Liver (tissue), 3 donors: ENCODE results near the gene IBA57.

ENCODE experiments used
- ATF3 ChIP-seq: IDR thresholded peaks from 2 replicates; pipeline ENCODE4 v1.6.1; 2016; ENCODE audit warnings: antibody characterized with exemption
- CTCF ChIP-seq: fragments of 150-350 bp; IDR thresholded peaks from 2 replicates; pipeline ENCODE4 v1.5.1; 2017; ENCODE audit warnings: improper control_type of control experiment, low read depth, low read length; ENCODE audit not compliant: missing input control
- FOXA1 ChIP-seq: IDR thresholded peaks from 2 replicates; pipeline ENCODE4 v1.6.1; 2016; ENCODE audit warnings: antibody characterized with exemption
- GABPA ChIP-seq, 2 donors: IDR thresholded peaks in 1 of 2; conservative IDR thresholded peaks in 1 of 2; 2 replicates each; pipeline ENCODE4 v1.6.1; 2016; ENCODE audit warnings: antibody characterized with exemption in 2 of 2, mild to moderate bottlenecking in 1 of 2, moderate library complexity in 1 of 2
- JUND ChIP-seq, 2 donors: IDR thresholded peaks; 2 replicates each; pipeline ENCODE4 v1.6.1; 2016; ENCODE audit warnings: antibody characterized with exemption in 2 of 2
- MAX ChIP-seq: IDR thresholded peaks from 2 replicates; pipeline ENCODE4 v1.6.1; 2016; ENCODE audit warnings: antibody characterized with exemption
- RAD21 ChIP-seq, 2 donors: IDR thresholded peaks; 2 replicates each; pipeline ENCODE4 v1.6.1; 2016; ENCODE audit warnings: antibody characterized with exemption in 2 of 2, mild to moderate bottlenecking in 2 of 2
- REST ChIP-seq: IDR thresholded peaks from 2 replicates; pipeline ENCODE4 v1.6.1; 2016; ENCODE audit warnings: antibody characterized with exemption, mild to moderate bottlenecking
- RXRA ChIP-seq, 2 donors: IDR thresholded peaks; 2 replicates each; pipeline ENCODE4 v1.6.1; 2017 to 2018; ENCODE audit warnings: antibody characterized with exemption in 2 of 2, mild to moderate bottlenecking in 1 of 2
- SP1 ChIP-seq: IDR thresholded peaks from 2 replicates; pipeline ENCODE4 v1.6.1; 2018; ENCODE audit warnings: antibody characterized with exemption, mild to moderate bottlenecking
- TAF1 ChIP-seq: conservative IDR thresholded peaks from 2 replicates; pipeline ENCODE4 v1.6.1; 2016; ENCODE audit warnings: antibody characterized with exemption, mild to moderate bottlenecking
- YY1 ChIP-seq: IDR thresholded peaks from 2 replicates; pipeline ENCODE4 v1.6.1; 2016; ENCODE audit warnings: antibody characterized with exemption, mild to moderate bottlenecking
- TF ChIP-seq, protein P1 (sequence below): IDR thresholded peaks from 2 replicates; pipeline ENCODE4 v1.6.1; 2016; ENCODE audit warnings: antibody characterized with exemption
- donor health status: healthy.
- donor health status: healthy.

GRCh38 chr1:228163007-228163753, 2.4 kb upstream of the IBA57 start:
- TF ChIP-seq CTCF (no peak), YY1 (no peak), RXRA (IDR thresholded peaks at IDR 0.05) (no peak), SP1 (no peak), REST (no peak), FOXA1 (no peak), JUND (IDR thresholded peaks at IDR 0.05) (no peak), ATF3 (no peak), RAD21 (IDR thresholded peaks at IDR 0.05) (no peak), GABPA (IDR thresholded peaks at IDR 0.05 in 1 of 2, conservative IDR thresholded peaks at IDR 0.05 in 1 of 2) (no peak), TAF1 (no peak), MAX (no peak)
- TF ChIP-seq, protein P1, sequence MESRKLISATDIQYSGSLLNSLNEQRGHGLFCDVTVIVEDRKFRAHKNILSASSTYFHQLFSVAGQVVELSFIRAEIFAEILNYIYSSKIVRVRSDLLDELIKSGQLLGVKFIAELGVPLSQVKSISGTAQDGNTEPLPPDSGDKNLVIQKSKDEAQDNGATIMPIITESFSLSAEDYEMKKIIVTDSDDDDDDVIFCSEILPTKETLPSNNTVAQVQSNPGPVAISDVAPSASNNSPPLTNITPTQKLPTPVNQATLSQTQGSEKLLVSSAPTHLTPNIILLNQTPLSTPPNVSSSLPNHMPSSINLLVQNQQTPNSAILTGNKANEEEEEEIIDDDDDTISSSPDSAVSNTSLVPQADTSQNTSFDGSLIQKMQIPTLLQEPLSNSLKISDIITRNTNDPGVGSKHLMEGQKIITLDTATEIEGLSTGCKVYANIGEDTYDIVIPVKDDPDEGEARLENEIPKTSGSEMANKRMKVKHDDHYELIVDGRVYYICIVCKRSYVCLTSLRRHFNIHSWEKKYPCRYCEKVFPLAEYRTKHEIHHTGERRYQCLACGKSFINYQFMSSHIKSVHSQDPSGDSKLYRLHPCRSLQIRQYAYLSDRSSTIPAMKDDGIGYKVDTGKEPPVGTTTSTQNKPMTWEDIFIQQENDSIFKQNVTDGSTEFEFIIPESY = no peak
